MCF 10A (cell line): ENCODE data around the gene IL21R. TPM values are rescaled to one million over a fixed set of nuclear protein-coding genes. Genes with fewer than 3 reads are reported as not detected.

Experiments used
- BruUV-seq: library from RNA; stranded (reverse); fragments of 400-500 nt; replicated peaks from 2 replicates; lab custom pipeline; 2021; lab: Mats Ljungman, UMichigan
- CTCF ChIA-PET: fragments of 300-600 bp; sonication (Branson Sonifier 250); formaldehyde crosslinking; extraction: SDS; loops from one replicate; lab custom pipeline; 2021; ENCODE audit warnings: antibody characterized with exemption, inconsistent platforms; lab: Yijun Ruan, JAX
- POLR2A ChIA-PET: fragments of 300-600, 350-650 bp; sonication (Branson Sonifier 250); formaldehyde crosslinking; extraction: SDS; loops from one replicate; lab custom pipeline; 2020; ENCODE audit warnings: antibody characterized with exemption, inconsistent platforms; lab: Yijun Ruan, JAX
- DNase-seq: peaks from one replicate; pipeline ENCODE4 v3.0.0-alpha.2; 2018; ENCODE audit not compliant: unreplicated experiment
- H3K27ac Mint-ChIP-seq: one replicate; pipeline ENCODE4 v1.8.0; 2022; ENCODE audit warnings: mild to moderate bottlenecking, low read depth, mixed read lengths; ENCODE audit not compliant: unreplicated experiment
- H3K27me3 Mint-ChIP-seq: one replicate; pipeline ENCODE4 v1.8.0; 2022; ENCODE audit warnings: mixed read lengths; ENCODE audit not compliant: insufficient read depth, unreplicated experiment
- H3K36me3 Mint-ChIP-seq: one replicate; pipeline ENCODE4 v1.8.0; 2022; ENCODE audit warnings: mild to moderate bottlenecking, moderate library complexity, mixed read lengths; ENCODE audit not compliant: insufficient read depth, unreplicated experiment
- H3K4me1 Mint-ChIP-seq: one replicate; pipeline ENCODE4 v1.8.0; 2022; ENCODE audit warnings: mixed read lengths; ENCODE audit not compliant: insufficient read depth, unreplicated experiment
- H3K4me3 Mint-ChIP-seq: one replicate; pipeline ENCODE4 v1.8.0; 2022; ENCODE audit warnings: mild to moderate bottlenecking, moderate library complexity, mixed read lengths; ENCODE audit not compliant: unreplicated experiment
- H3K9me3 Mint-ChIP-seq: one replicate; pipeline ENCODE4 v1.8.0; 2022; ENCODE audit warnings: mixed read lengths; ENCODE audit not compliant: unreplicated experiment
- CTCF ChIP-seq: fragments of 200-600 bp; IDR thresholded peaks from one replicate; pipeline ENCODE4 v1.8.0; 2022; ENCODE audit warnings: antibody characterized with exemption, mild to moderate bottlenecking; ENCODE audit not compliant: unreplicated experiment
- intact Hi-C: fragments of 100-400 bp; cut with micrococcal nuclease; formaldehyde crosslinking; loops from 2 replicates; pipeline ENCODE4 v1.14.1; 2022
- total RNA-seq: library from RNA; stranded (reverse); gene quantifications from 2 replicates; pipeline ENCODE4 v1.2.3, GENCODE V29; 2022

Gene IL21R
- total RNA-seq, 1 experiment from 2014 or later, result 0.21 TPM

- peaks cover 82% of the 10 kb centered on the region for H3K36me3 Mint-ChIP-seq
- no peaks in the 10 kb centered on the region for H3K4me1 Mint-ChIP-seq
- H3K27me3 Mint-ChIP-seq, result no peaks in the 10 kb centered on the region
- no peak overlapping the region for H3K27ac Mint-ChIP-seq
- H3K4me3 Mint-ChIP-seq, result no peak overlapping the region
- CTCF ChIA-PET, result interaction anchor here (0.6 to 1.2 kb wide), 4 partner anchors 13 to 1040 kb away, joined by 3 to 5 read pairs (median 4); no protein-coding TSS in a partner anchor
- BruUV-seq, result no TSS peak
- H3K9me3 Mint-ChIP-seq, result no peaks in the 10 kb centered on the region
- DNase-seq, result no peak
- POLR2A ChIA-PET, result interaction anchor here (0.7 to 1.2 kb wide), 2 partner anchors 15 to 1141 kb away, joined by 3 read pairs; no protein-coding TSS in a partner anchor
- TF ChIP-seq CTCF, result no peak
- intact Hi-C loops, result no loop called here
Measured at GRCh38 chr16:27482397-27483087, 80.6 kb downstream of the IL21R start.

GRCh38 chr16:27483088-27483437, 81.1 kb downstream of the IL21R start:
- ChIA-PET POLR2A (interaction anchor here (1.2 kb wide), 1 partner anchor 15 kb away, joined by 3 read pairs; no protein-coding TSS in a partner anchor), CTCF (interaction anchor here (0.6 to 1.2 kb wide), 4 partner anchors 12 to 1041 kb away, joined by 3 to 5 read pairs (median 4); no protein-coding TSS in a partner anchor)
- Mint-ChIP-seq H3K9me3 (no peaks in the 10 kb centered on the region), H3K4me3 (no peak overlapping the region), H3K36me3 (peaks cover 82% of the 10 kb centered on the region), H3K27me3 (no peaks in the 10 kb centered on the region), H3K27ac (no peak overlapping the region), H3K4me1 (no peaks in the 10 kb centered on the region)
- BruUV-seq, result no TSS peak
- no peak for TF ChIP-seq CTCF
- intact Hi-C loops, result no loop called here
- DNase-seq, result no peak

- no TSS peak for BruUV-seq
- DNase-seq, result no peak
- no peaks in the 10 kb centered on the region for H3K4me1 Mint-ChIP-seq
- H3K36me3 Mint-ChIP-seq, result peaks cover 82% of the 10 kb centered on the region
- H3K9me3 Mint-ChIP-seq, result no peaks in the 10 kb centered on the region
- H3K27ac Mint-ChIP-seq, result no peak overlapping the region
- intact Hi-C loops, result no loop called here
- no peak overlapping the region for H3K4me3 Mint-ChIP-seq
- TF ChIP-seq CTCF, result no peak
- ChIA-PET CTCF (interaction anchor here (0.6 to 1.2 kb wide), 2 partner anchors 11 to 38 kb away, joined by 3 to 4 read pairs; no protein-coding TSS in a partner anchor), POLR2A (interaction anchor here (1.2 kb wide), 1 partner anchor 16 kb away, joined by 3 read pairs; no protein-coding TSS in a partner anchor)
- H3K27me3 Mint-ChIP-seq, result no peaks in the 10 kb centered on the region
Measured at GRCh38 chr16:27483624-27484023, 81.7 kb downstream of the IL21R start.

- ChIA-PET POLR2A (interaction anchor here (0.7 kb wide), 1 partner anchor 53 kb away, joined by 3 read pairs; no protein-coding TSS in a partner anchor), CTCF (interaction anchor here (1.4 kb wide), 1 partner anchor 12 kb away, joined by 3 read pairs; no protein-coding TSS in a partner anchor)
- H3K27me3 Mint-ChIP-seq, result no peaks in the 10 kb centered on the region
- no peak for DNase-seq
- TF ChIP-seq CTCF, result no peak
- H3K36me3 Mint-ChIP-seq, result peaks cover 83% of the 10 kb centered on the region
- no peaks in the 10 kb centered on the region for H3K4me1 Mint-ChIP-seq
- H3K4me3 Mint-ChIP-seq, result no peak overlapping the region
- no TSS peak for BruUV-seq
- intact Hi-C loops, result no loop called here
- no peak overlapping the region for H3K27ac Mint-ChIP-seq
- H3K9me3 Mint-ChIP-seq, result no peaks in the 10 kb centered on the region
Measured at GRCh38 chr16:27485126-27485525, 83.2 kb downstream of the IL21R start.
